Measurements from ENCODE around the gene KCTD3.
A peak's percentile ranks its signal among the peaks of the same experiment; 100 is the strongest.

Gene KCTD3

DNA sequence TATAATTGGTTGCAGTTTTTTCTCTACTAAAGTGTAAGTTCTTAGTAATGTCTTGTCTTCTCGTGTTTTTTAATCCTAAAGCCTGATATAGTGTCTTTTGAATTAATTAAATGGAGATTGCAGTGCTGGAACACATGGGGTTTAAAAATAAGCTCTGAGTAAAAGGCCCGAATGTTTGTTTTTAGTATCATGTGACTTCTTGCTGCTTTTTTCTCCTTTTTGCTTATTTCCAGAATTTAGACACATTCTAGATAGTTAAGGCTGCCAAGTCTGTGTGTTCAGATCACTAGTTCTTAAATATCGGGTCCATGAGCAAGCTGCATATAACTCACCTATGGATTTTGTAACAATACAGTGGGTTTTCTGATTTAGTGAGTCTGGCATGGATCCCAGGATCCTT, 27.5 kb downstream of the KCTD3 start:
- POLR2A ChIA-PET, result interaction anchor here (0.6 to 1.2 kb wide), 3 partner anchors 26 to 88 kb away, joined by 3 read pairs; no protein-coding TSS in a partner anchor
- TF ChIP-seq ARNT (IDR thresholded peaks at IDR 0.05) (no peak), SUZ12 (IDR thresholded peaks at IDR 0.05) (no peak), FOXM1 (IDR thresholded peaks at IDR 0.05; ENCODE audit: borderline replicate concordance) (no peak), SP1 (IDR thresholded peaks at IDR 0.05) (no peak), FOXA1 (IDR thresholded peaks at IDR 0.05) (no peak), NFRKB (IDR thresholded peaks at IDR 0.05) (no peak), HDGF (IDR thresholded peaks at IDR 0.05; ENCODE audit: borderline replicate concordance) (no peak), CTBP1 (IDR thresholded peaks at IDR 0.05; ENCODE audit: borderline replicate concordance) (no peak), BHLHE40 (IDR thresholded peaks at IDR 0.05; ENCODE audit: borderline replicate concordance) (no peak), FOXK2 (IDR thresholded peaks at IDR 0.05) (no peak), ZNF384 (IDR thresholded peaks at IDR 0.05) (no peak), LEF1 (IDR thresholded peaks at IDR 0.05; ENCODE audit: borderline replicate concordance) (no peak), ELF4 (IDR thresholded peaks at IDR 0.05) (no peak), L3MBTL2 (conservative IDR thresholded peaks at IDR 0.05) (no peak)
- DNase-seq (ENCODE audit: extremely low spot score), result no peak
- CTCF ChIA-PET, result no interaction called here

DNA sequence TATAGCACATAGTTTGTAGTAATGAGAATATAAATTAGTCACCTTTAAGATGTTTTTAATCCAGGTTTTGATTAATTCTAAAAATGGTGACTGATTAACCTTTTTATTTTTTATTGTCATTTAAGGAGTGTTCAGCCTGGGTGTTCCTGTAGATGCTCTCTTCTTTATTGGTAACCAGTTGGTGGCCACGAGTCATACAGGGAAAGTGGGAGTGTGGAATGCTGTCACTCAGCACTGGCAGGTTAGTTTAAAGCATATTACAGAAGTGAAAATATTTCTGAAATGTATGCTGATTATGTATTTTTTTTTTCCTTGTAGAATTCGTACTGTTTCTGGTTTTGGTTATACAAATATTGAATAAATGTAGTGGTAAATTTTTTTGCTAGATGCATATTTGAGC, 28.1 kb downstream of the KCTD3 start:
- ChIA-PET POLR2A (interaction anchor here (1.2 kb wide), 1 partner anchor 27 kb away, joined by 3 read pairs; no protein-coding TSS in a partner anchor), CTCF (no interaction called here)
- TF ChIP-seq CTBP1 (IDR thresholded peaks at IDR 0.05; ENCODE audit: borderline replicate concordance) (no peak), ZNF384 (IDR thresholded peaks at IDR 0.05) (no peak)
- TF ChIP-seq, protein P1, sequence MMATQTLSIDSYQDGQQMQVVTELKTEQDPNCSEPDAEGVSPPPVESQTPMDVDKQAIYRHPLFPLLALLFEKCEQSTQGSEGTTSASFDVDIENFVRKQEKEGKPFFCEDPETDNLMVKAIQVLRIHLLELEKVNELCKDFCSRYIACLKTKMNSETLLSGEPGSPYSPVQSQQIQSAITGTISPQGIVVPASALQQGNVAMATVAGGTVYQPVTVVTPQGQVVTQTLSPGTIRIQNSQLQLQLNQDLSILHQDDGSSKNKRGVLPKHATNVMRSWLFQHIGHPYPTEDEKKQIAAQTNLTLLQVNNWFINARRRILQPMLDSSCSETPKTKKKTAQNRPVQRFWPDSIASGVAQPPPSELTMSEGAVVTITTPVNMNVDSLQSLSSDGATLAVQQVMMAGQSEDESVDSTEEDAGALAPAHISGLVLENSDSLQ (IDR thresholded peaks at IDR 0.05), result peak; percentile 43; the same call in 1 of the 2 replicates
- no peak for DNase-seq (ENCODE audit: extremely low spot score)

DNA sequence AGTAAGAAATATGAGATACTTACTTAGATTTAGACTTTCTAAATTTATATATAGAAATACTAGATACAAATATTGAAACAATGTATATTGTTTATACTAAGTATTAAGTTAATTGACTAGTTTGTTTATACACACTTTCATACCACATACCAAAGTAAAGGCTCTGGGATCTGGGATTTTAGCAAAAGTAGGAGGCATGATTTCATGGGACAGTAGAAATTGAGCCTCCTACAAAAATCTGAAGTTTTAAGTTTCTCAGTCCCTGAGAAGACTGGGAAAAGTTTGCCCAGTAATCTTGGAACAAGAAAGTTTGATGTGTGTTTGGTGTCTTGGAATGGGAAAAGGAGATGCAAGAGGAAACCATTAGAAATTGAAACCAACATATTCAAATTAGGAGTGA, 30.9 kb downstream of the KCTD3 start:
- POLR2A ChIA-PET, result no interaction called here
- no peak for TF ChIP-seq BHLHE40 (IDR thresholded peaks at IDR 0.05; ENCODE audit: borderline replicate concordance)
- TF ChIP-seq, protein P1 (IDR thresholded peaks at IDR 0.05), result no peak
- no peak for TF ChIP-seq LEF1 (IDR thresholded peaks at IDR 0.05; ENCODE audit: borderline replicate concordance)
- no peak for TF ChIP-seq ELF4 (IDR thresholded peaks at IDR 0.05)
- TF ChIP-seq CTBP1 (IDR thresholded peaks at IDR 0.05; ENCODE audit: borderline replicate concordance), result no peak
- TF ChIP-seq NFRKB (IDR thresholded peaks at IDR 0.05), result no peak
- no peak for TF ChIP-seq FOXK2 (IDR thresholded peaks at IDR 0.05)
- TF ChIP-seq ZNF384 (IDR thresholded peaks at IDR 0.05), result no peak
- TF ChIP-seq FOXM1 (IDR thresholded peaks at IDR 0.05; ENCODE audit: borderline replicate concordance), result no peak
- no peak for TF ChIP-seq SUZ12 (IDR thresholded peaks at IDR 0.05)
- no peak for TF ChIP-seq FOXA1 (IDR thresholded peaks at IDR 0.05)
- TF ChIP-seq ARNT (IDR thresholded peaks at IDR 0.05), result no peak
- no peak for TF ChIP-seq L3MBTL2 (conservative IDR thresholded peaks at IDR 0.05)
- no peak for TF ChIP-seq SP1 (IDR thresholded peaks at IDR 0.05)
- no peak for TF ChIP-seq HDGF (IDR thresholded peaks at IDR 0.05; ENCODE audit: borderline replicate concordance)
- no peak for TF ChIP-seq TARDBP (IDR thresholded peaks at IDR 0.05)
- CTCF ChIA-PET, result no interaction called here
- no peak for DNase-seq (ENCODE audit: extremely low spot score)

DNA sequence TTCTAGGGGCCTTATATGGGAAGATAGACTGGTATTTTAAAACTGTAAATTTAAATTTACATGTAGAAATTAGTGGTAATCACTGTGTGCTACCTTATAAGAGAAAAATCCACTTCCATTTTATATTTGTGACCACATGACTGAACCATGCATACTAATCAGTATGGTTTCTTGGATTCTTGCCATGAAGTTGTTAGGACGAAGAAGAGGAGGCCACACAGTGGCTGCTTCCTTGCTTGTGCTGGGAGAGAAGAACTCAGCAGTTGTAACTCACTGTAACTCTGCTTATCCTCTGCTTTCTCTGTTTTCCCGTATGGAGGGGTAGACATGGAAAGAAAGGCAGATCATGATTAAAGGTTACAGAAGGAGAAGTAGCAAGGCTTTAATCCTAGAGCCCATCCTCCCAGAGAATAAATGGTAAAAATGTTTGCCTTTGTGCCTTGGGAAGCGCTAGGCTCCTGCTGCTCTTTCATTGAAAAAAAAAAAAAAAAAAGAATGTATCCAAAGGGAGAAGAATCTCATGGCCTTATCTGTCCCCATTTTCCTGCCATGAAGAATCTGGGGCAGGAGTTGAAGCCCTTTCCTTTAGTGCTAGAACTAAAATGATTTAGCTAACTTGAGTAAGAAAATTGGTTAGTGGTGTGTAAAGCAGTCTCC, 32.4 kb downstream of the KCTD3 start:
- TF ChIP-seq ELF4 (IDR thresholded peaks at IDR 0.05) (no peak), L3MBTL2 (conservative IDR thresholded peaks at IDR 0.05) (no peak), HDGF (IDR thresholded peaks at IDR 0.05; ENCODE audit: borderline replicate concordance) (no peak), FOXM1 (IDR thresholded peaks at IDR 0.05; ENCODE audit: borderline replicate concordance) (no peak), ZNF384 (IDR thresholded peaks at IDR 0.05) (no peak), CTBP1 (IDR thresholded peaks at IDR 0.05; ENCODE audit: borderline replicate concordance) (no peak), FOXK2 (IDR thresholded peaks at IDR 0.05) (no peak), TARDBP (IDR thresholded peaks at IDR 0.05) (no peak), SUZ12 (IDR thresholded peaks at IDR 0.05) (no peak), FOXA1 (IDR thresholded peaks at IDR 0.05) (no peak), SP1 (IDR thresholded peaks at IDR 0.05) (no peak), LEF1 (IDR thresholded peaks at IDR 0.05; ENCODE audit: borderline replicate concordance) (no peak), BHLHE40 (IDR thresholded peaks at IDR 0.05; ENCODE audit: borderline replicate concordance) (no peak), ARNT (IDR thresholded peaks at IDR 0.05) (no peak), NFRKB (IDR thresholded peaks at IDR 0.05) (no peak)
- TF ChIP-seq, protein P1 (IDR thresholded peaks at IDR 0.05), result no peak
- ChIA-PET POLR2A (interaction anchor here (0.7 kb wide), 1 partner anchor 33 kb away, joined by 4 read pairs; the partner anchor contains the start of gene KCTD3), CTCF (interaction anchor here (0.7 kb wide), 1 partner anchor 663 kb away, joined by 5 read pairs; no protein-coding TSS in a partner anchor)
- DNase-seq (ENCODE audit: extremely low spot score), result peak; percentile 33

DNA sequence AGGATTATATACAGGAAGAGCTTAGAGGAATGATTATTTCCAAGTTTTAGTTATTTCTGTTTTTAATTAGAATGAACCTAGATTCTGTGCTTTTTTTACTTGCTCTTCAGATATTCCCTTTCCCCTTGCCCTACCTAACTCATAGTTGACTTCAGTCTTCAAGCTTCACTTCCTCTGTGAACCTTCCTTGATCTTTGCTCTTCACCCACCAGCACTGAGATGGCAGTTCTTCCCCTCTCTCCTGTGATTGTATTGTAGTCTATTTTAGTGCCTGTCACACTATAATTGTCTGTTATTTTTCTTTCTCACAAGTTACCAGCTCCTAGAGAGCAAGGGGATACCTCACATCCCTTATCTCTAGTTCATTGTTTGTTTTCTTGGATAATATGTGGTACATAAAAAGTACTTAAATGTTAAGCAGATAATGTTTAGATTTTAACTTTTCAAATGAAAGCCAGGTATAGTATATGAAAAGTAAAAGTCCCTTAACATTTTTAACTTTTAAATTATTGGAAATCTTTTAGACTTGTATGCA, 33.2 kb downstream of the KCTD3 start:
- POLR2A ChIA-PET, result interaction anchor here (0.7 kb wide), 1 partner anchor 33 kb away, joined by 4 read pairs; the partner anchor contains the start of gene KCTD3
- TF ChIP-seq, protein P1 (IDR thresholded peaks at IDR 0.05), result 0 out of 2 replicates have a peak, but pooled peaks have one; percentile 10
- TF ChIP-seq SUZ12 (IDR thresholded peaks at IDR 0.05), result no peak
- DNase-seq (ENCODE audit: extremely low spot score), result no peak
- CTCF ChIA-PET, result interaction anchor here (0.6 to 0.7 kb wide), 2 partner anchors 248 to 662 kb away, joined by 3 to 5 read pairs; no protein-coding TSS in a partner anchor
